ENCODE data around the gene GCA. TPM values are rescaled to one million over a fixed set of nuclear protein-coding genes. Genes with fewer than 3 reads are reported as not detected.

GCA gene
- total and polyA plus RNA-seq, 2 of the 8 experiments (the other 6 are each of a cell fraction or from before 2014, with no cell fraction given), result 37.4 to 42.0 TPM

DNA sequence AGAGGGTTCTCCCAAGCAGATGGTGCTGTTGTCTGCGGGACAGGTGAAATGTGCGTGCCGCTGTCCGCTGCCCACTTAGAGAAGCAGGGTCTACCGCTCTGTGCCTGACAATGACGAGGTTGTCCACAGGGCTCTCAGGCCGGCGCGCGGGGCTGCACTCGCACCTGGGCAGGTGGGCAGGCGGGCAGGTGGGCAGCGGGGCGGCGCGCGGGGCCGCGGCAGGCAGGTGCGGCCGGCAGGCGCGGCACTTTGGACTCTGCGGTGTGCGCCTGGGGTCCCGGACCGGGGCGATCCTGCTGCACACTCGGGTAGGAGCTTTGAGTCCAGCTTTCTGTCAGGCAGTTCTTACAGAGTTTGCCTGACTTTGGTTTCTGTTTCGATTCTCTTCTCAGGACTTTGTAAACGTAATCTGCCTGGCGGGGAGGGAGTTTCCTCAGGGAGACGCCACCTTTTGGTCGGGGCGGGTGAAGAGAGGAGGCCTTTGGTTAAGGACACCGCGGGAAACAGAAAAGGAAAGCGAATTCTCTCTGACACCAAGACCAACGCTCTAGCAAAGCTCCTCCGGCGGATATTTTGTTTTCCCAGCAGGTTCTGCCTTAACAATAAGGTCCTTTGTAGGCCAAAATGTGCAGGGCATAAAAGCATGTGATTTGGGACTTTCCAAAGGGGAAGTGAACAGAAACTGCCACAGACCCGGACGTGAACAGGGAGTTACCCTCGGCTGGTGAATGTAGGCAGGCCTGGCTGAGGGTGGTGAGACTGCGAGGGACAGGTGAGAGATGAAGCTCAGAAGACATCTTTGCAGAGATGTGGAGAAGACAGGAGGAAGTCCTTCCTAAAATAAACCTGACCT is 25.4 kb upstream of the GCA start, which contains the start of gene IFIH1 (continued):
- TF ChIP-seq SIX5 (IDR thresholded peaks at IDR 0.05; ENCODE audit: low read depth, low read length), result no peak
- TF ChIP-seq, protein P1, sequence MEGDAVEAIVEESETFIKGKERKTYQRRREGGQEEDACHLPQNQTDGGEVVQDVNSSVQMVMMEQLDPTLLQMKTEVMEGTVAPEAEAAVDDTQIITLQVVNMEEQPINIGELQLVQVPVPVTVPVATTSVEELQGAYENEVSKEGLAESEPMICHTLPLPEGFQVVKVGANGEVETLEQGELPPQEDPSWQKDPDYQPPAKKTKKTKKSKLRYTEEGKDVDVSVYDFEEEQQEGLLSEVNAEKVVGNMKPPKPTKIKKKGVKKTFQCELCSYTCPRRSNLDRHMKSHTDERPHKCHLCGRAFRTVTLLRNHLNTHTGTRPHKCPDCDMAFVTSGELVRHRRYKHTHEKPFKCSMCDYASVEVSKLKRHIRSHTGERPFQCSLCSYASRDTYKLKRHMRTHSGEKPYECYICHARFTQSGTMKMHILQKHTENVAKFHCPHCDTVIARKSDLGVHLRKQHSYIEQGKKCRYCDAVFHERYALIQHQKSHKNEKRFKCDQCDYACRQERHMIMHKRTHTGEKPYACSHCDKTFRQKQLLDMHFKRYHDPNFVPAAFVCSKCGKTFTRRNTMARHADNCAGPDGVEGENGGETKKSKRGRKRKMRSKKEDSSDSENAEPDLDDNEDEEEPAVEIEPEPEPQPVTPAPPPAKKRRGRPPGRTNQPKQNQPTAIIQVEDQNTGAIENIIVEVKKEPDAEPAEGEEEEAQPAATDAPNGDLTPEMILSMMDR (IDR thresholded peaks at IDR 0.05; ENCODE audit: control extremely low read depth in 1 of 3, insufficient read depth in 1 of 3, low read depth in 1 of 3, low read length in 3 of 3), result peak in 2 of 3 experiments; percentile 9 to 28; a peak in 2 of 4 replicates
- no peak for TF ChIP-seq RNF2 (IDR thresholded peaks at IDR 0.05; ENCODE audit: borderline replicate concordance, low read depth, low read length, missing control alignments, poor library complexity, severe bottlenecking)

Measured in H1 (cell line).